Measurements from ENCODE around the gene RAMP3.
"Not testable (repeated sequence)": the region's sequence is repeated elsewhere in the genome, so short reads cannot be mapped to it uniquely, and the experiment has no call there.

DNA sequence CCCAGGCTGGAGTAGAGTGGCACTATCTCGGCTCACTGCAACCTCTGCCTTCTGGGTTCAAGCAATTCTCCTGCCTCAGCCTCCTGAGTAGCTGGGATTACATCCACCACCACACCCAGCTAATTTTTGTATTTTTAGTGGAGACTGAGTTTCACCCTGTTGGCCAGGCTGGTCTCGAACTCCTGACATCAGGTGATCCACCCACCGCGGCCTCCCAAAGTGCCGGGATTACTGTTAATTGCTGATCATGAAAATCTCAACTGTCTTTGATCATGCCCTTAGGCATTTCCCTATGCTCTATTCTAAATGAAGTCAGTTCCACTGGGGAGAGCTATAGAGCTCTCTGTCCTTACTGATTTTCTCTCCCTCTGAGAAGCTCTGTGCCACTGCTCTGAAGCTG is 48.7 kb downstream of the RAMP3 start:
- TF ChIP-seq, protein P1, sequence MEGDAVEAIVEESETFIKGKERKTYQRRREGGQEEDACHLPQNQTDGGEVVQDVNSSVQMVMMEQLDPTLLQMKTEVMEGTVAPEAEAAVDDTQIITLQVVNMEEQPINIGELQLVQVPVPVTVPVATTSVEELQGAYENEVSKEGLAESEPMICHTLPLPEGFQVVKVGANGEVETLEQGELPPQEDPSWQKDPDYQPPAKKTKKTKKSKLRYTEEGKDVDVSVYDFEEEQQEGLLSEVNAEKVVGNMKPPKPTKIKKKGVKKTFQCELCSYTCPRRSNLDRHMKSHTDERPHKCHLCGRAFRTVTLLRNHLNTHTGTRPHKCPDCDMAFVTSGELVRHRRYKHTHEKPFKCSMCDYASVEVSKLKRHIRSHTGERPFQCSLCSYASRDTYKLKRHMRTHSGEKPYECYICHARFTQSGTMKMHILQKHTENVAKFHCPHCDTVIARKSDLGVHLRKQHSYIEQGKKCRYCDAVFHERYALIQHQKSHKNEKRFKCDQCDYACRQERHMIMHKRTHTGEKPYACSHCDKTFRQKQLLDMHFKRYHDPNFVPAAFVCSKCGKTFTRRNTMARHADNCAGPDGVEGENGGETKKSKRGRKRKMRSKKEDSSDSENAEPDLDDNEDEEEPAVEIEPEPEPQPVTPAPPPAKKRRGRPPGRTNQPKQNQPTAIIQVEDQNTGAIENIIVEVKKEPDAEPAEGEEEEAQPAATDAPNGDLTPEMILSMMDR (conservative IDR thresholded peaks at IDR 0.05; ENCODE audit: low read depth, low read length), result not testable (repeated sequence)
- not testable (repeated sequence) for TF ChIP-seq EZH2 (IDR thresholded peaks at IDR 0.05; ENCODE audit: borderline replicate concordance, low read depth, low read length, poor library complexity, severe bottlenecking)
